Measurements from ENCODE around the gene NCOA7.

NCOA7 gene

DNA sequence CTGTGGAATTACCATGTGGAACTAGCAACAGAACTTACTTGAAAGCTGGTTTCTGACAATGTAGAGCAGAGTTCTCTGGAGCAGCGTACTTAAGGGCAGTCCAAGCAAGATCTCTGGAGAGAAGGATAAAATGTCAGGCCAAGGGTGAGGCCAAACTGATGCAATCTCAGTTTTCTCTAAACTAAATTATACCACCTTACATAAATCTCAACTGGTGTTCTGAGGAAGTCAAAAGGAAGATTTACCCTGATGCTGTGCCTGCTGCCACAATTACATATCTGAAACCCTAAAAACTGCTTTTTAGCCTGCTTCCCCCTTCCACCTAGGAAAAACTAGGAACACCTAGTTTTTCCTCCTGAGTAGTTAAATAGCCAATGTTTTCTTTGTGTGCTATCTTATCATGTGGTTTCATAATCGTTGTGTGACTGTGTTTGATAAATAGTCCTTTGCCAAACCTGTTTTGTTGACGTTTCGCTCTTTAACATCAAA lies 28.1 kb downstream of the NCOA7 start:
- Histone ChIP-seq H2AFZ (ENCODE audit: low read depth, low read length) (no peak overlapping the region), H3K4me1 (ENCODE audit: low read length) (peaks cover 31% of the 10 kb centered on the region), H4K20me1 (ENCODE audit: insufficient read depth, low read length) (no peaks in the 10 kb centered on the region), H3K4me3 (ENCODE audit: low read length) (no peak overlapping the region), H3K36me3 (replicated peaks; ENCODE audit: low read depth, low read length) (peaks cover 14% of the 10 kb centered on the region), H3K9me3 (ENCODE audit: insufficient read depth, low read length) (no peaks in the 10 kb centered on the region), H3K9ac (ENCODE audit: low read length) (no peak overlapping the region), H3K4me2 (ENCODE audit: low read length) (no peak overlapping the region), H3K27me3 (ENCODE audit: low read depth, low read length) (no peaks in the 10 kb centered on the region), H3K27ac (ENCODE audit: low read length) (no peak overlapping the region), H3K79me2 (ENCODE audit: low read length) (peaks cover 10% of the 10 kb centered on the region)
- TF ChIP-seq CTCF (IDR thresholded peaks at IDR 0.05; ENCODE audit: low read depth, low read length) (no peak), EZH2phosphoT487 (IDR thresholded peaks at IDR 0.05; ENCODE audit: low read depth) (no peak)

DNA sequence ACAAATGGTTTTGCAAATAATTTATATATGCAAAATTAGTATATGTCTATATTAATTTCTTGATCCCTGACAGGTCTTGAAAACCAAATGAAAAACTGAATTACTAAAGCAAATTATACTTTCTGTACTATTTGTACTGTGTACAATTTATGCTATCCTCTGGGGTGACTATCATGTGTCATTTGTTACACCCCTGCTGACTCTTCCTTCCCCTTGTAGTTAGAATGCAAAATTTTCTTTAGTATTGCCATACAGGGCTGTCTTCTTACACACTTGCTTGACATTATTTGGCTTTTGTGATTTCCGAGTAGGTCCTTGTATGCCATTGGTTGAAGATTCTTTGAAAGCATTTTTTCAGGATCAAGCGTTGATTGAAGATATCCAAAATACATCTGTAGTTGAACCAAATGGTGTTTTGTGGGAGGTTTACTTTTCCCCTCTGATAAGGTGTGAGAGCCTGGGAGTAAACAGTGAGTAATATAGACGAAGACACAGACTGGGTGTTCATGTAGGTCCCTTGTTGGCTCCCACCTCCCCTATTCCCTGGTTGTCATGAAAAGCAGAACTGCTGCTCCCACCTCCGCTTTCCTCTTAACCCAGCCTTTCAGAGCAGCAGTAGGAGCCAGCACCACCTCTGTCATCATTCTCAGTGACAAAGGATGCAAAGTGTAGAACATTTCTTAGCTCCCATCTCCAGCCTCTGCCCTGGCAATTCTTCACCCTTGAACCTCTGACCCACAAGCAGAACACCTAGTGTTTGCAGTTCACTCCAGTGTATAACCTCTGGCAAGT lies 29.0 kb downstream of the NCOA7 start:
- no peak overlapping the region for H3K4me2 ChIP-seq (ENCODE audit: low read length)

DNA sequence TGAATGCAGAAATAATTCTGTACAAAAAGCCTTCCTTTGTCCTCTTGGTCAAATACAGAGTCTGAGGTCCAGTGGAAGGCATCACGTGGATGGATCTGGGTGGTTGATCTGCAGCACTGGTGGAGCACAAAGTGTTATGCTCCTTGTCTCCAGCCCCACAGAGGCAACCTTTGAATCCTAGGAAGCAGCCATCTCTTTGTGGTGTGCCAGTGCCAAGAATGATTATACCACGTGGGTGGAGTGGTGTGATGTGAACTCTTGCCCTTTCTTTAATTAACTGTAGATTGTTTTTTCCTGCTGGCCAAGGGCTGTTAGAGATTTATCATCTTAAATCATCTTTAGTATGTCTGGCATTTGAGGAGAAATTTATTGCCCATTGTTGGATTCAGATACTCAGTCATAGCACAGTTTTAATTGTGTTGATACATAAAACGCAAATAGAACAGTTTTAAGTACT lies 31.1 kb downstream of the NCOA7 start:
- H3K4me2 ChIP-seq (ENCODE audit: low read length) = no peak overlapping the region
- no peak overlapping the region for H3K9ac ChIP-seq (ENCODE audit: low read length)
- no peak overlapping the region for H3K27ac ChIP-seq (ENCODE audit: low read length)

More for the DNA sequence above, 29.0 kb downstream of the NCOA7 start:
- Histone ChIP-seq H3K4me1 (ENCODE audit: low read length) (peaks cover 26% of the 10 kb centered on the region), H3K27me3 (ENCODE audit: low read depth, low read length) (no peaks in the 10 kb centered on the region), H3K9me3 (ENCODE audit: insufficient read depth, low read length) (no peaks in the 10 kb centered on the region), H3K9ac (ENCODE audit: low read length) (no peak overlapping the region), H3K27ac (ENCODE audit: low read length) (no peak overlapping the region), H4K20me1 (ENCODE audit: insufficient read depth, low read length) (no peaks in the 10 kb centered on the region), H3K79me2 (ENCODE audit: low read length) (peaks cover 5% of the 10 kb centered on the region; the same call in 1 of the 2 replicates), H3K36me3 (replicated peaks; ENCODE audit: low read depth, low read length) (peaks cover 14% of the 10 kb centered on the region), H3K4me3 (ENCODE audit: low read length) (no peak overlapping the region), H2AFZ (ENCODE audit: low read depth, low read length) (no peak overlapping the region)
- TF ChIP-seq CTCF (IDR thresholded peaks at IDR 0.05; ENCODE audit: low read depth, low read length) (no peak), EZH2phosphoT487 (IDR thresholded peaks at IDR 0.05; ENCODE audit: low read depth) (no peak)

More for the DNA sequence above, 31.1 kb downstream of the NCOA7 start:
- H3K27me3 ChIP-seq (ENCODE audit: low read depth, low read length) = no peaks in the 10 kb centered on the region
- TF ChIP-seq EZH2phosphoT487 (IDR thresholded peaks at IDR 0.05; ENCODE audit: low read depth) (no peak), CTCF (IDR thresholded peaks at IDR 0.05; ENCODE audit: low read depth, low read length) (no peak)
- peaks cover 15% of the 10 kb centered on the region for H3K4me1 ChIP-seq (ENCODE audit: low read length)
- no peaks in the 10 kb centered on the region for H3K9me3 ChIP-seq (ENCODE audit: insufficient read depth, low read length)
- no peak overlapping the region for H2AFZ ChIP-seq (ENCODE audit: low read depth, low read length)
- H4K20me1 ChIP-seq (ENCODE audit: insufficient read depth, low read length) = no peaks in the 10 kb centered on the region
- H3K36me3 ChIP-seq (replicated peaks; ENCODE audit: low read depth, low read length) = peaks cover 7% of the 10 kb centered on the region
- H3K4me3 ChIP-seq (ENCODE audit: low read length) = no peak overlapping the region
- peaks cover 2% of the 10 kb centered on the region; the same call in 1 of the 2 replicates for H3K79me2 ChIP-seq (ENCODE audit: low read length)

Measured in OCI-LY3 (cell line).